Stimulated activated CD8-positive, alpha-beta memory T cell treated with anti-CD3 and anti-CD28 coated beads, Interleukin-2, amount 100 ng/mL, for 1 hour (primary cell): ENCODE results near the gene DPP4.
"Not testable (repeated sequence)": the region's sequence is repeated elsewhere in the genome, so short reads cannot be mapped to it uniquely, and the experiment has no call there.

ENCODE experiments used
- DNase-seq, 2 donors: peaks; one replicate each; pipeline ENCODE4 v3.0.0-alpha.2; 2020; ENCODE audit warnings: low read depth in 2 of 2

DPP4 gene

DNA sequence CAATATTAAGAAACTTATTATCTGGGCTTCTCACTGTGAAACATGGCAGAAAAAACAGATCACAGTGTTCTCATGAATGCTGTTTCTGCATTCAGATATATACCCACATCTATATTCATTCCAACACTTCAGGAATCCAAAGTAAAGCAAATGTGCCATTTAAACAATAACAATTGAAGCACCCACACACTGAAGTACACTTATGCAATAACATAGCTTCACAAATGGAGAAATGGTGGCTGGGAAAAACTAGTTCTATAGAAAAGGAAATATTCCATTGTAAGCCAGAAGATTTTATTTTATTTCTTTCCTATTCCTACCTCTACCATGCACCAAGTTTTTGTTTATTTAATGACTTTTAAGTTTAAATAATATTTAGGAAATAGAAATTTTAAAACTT, 111.9 kb downstream of the DPP4 start:
- no peak for DNase-seq

DNA sequence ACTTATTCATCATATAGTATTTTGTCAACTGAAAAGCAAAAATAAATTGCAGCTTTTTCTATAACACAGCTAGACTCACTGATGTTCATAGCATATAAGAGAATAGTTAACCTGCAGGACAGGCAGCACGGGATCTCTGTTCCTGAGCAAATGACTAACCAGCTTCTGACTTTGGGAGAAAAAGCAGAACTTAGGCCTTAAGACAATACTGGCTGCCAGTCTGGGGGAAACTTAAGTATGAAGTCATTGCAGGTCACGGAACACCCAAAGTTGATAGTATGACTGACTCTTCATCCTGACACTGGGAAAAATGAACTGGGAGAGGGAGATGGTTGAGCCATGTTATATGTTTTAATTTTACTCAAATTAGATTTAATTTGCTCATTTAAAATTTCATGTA, 113.0 kb downstream of the DPP4 start:
- DNase-seq, result no peak

DNA sequence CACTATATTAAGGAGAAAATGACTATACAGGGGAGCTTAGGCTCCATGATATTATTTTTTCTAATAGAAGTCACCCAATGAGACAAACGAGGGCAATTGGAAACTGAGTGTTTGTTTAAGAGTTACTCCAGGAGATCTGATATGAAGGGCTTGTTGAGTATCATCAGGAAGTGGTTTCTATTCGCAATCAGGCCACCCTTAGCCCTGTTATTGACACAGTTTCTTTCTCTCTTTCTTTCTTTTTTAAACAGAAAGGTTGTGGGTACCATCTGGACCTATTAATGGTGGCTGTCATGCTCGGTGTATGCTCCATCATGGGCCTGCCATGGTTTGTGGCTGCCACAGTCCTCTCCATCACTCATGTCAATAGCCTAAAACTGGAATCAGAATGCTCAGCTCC, 117.3 kb downstream of the DPP4 start:
- no peak for DNase-seq

DNA sequence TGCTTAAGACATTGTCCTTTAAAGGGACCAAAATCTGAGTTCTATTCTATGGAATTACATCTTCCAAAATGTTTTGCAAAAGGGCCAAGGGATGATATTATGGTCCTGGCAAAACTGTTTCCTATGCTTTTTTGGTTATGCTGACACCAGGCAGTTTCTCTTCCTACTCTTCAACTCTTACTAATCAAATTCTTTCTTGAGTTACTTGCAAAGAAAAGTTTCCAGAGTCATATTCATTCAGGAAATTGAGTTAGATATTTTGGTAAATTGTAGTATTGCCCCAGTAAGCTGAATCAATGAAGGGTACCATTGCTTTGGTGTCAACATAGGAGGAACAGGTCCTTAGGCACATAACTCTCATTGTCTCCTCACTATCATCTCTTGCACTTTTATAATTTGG, 118.8 kb downstream of the DPP4 start:
- no peak for DNase-seq

DNA sequence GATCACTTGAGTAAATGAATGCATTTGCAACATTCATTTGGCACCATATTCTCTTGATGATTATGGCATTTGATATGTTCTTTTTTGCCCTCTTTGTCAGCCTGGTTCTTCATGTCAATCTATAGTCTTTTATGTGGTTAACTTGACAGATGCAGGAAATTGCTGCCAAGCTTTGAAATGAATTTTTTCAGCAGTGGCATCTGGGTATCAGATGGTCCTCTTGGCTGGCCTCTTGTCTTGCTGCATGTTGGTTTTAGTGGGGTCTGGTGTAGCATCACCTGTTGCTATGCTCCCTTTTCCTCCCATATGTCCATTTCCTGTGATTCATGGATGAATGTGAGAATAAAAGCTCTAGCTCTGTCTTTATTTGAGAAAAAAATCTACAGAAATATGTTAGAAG, 119.9 kb downstream of the DPP4 start:
- no peak for DNase-seq

DNA sequence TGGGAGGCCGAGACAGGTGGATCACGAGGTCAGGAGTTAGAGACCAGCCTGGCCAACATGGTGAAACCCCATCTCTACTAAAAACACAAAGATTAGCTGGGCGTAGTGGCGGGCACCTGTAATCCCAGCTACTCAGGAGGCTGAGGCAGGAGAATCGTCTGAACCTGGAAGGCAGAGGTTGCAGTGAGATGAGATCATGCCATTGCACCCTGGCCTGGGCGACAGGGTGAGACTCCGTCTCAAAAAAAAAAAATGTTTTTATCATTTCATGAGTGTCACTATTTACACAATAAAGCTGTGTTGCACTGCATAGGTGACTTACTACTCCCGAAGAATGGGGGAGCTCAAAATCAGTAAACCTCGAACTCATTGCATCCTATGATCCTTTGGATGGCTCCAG, 120.6 kb downstream of the DPP4 start:
- not testable (repeated sequence) for DNase-seq

DNA sequence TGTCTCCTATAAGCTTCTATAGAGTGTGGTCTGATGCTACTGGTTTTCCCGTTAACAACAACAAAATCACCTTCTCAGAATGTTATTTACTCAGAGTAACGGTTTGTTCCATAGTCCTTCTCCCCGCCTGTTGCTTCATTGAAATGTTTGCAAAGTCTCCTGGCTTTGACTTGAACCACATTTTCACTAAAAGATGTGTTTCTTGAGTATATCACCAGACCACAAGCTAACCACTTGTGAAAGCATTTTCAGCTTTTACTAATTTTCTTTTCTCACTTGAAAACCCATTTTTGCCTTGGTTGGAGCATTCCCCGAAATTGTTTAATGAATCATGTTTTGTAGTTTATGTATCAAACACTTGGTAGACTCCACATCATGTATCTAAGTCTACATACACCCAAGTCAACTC, 121.2 kb downstream of the DPP4 start:
- DNase-seq, result no peak

DNA sequence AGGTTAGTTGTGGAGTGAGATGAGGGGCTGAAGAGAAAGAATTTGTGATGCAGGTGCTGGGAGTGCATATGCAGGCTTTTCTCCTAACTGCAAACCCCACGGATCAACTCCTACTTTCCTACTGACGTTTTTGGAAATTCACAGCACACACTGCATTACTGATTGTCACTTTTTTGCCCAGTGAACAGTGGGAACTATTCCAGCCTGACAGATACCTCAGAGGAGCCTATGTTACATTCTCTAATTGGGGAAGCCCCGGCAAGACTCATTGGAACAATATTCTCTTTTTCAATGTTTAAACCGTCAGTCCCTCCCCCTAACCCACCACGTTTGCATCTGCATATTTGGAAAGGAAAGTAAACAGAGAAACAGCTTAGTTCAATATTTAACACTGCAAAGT, 126.2 kb downstream of the DPP4 start:
- no peak for DNase-seq

DNA sequence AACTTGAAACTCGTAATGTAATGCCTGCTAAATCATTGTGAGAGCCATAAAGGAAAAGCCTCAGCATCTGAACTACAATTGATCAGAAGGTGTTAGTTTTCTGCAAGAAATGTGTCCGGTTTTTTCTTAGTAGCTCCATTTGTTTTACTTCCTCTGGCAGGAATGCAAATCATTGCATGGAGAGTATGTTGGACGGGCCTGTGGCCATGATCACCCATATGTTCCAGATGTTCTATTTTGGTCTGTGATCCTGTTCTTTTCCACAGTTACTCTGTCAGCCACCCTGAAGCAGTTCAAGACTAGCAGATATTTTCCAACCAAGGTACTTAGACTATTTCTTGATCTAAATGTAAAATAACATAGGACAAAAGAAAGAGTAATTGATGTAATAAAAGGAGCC, 126.6 kb downstream of the DPP4 start:
- no peak for DNase-seq

DNA sequence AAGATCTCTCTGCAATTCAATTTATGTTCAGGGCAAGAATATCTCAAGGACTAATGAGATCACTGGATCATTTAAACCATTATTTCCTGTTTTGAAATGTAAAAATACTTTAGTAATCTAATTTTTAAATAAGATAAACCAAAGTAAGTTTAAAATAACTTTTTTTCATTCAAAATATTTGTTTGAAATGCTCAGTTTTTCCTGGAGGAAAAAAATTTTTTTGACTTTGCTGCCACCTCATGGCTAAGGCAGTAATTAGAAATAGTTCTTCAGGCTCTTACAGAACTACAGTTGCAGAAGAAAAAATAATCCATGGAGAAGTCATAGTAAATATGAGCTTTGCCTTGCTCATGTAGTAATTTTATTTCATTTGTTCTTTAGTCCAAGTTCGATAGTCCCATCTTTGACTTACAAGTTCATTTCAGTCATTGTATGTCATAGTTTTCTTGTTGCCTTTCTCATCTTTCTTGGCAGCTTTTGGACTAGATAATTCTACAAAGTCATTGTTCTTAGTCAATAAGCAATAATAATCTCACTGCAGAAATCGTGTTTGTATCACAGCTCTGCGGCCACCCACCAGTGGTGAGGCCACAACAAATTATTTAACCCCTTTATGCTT, 127.4 kb downstream of the DPP4 start:
- DNase-seq, result no peak

DNA sequence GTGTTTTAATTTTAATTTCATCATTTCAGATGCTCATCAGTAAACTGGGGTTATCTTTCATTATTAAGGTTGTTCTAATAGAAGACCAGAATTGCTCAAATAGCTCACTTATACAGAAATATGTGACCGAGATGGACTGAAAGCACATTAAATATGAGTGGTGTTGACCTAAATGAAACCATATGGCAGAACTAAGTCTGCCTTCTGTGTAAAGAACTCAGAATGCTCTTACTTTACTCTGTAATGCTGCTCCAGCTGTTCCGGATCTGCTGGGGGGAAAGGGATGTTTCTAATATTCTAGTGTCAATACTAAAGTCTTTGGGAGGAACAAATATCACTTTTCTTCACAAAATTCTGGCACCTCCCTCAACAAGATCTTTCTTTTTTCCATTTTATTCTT, 131.0 kb downstream of the DPP4 start:
- DNase-seq, result no peak
